ENCODE measurements around the gene SMPDL3A. TPM values are rescaled to one million over a fixed set of nuclear protein-coding genes. Genes with fewer than 3 reads are reported as not detected.
"Not testable (repeated sequence)": the region's sequence is repeated elsewhere in the genome, so short reads cannot be mapped to it uniquely, and the experiment has no call there.

The SMPDL3A gene
- total RNA-seq, 1 experiment from 2014 or later = 1.8 TPM

- intact Hi-C loops (cut with micrococcal nuclease; ENCODE audit: unreplicated experiment) = no loop called here
- no TSS peak for BruUV-seq (replicated peaks)
- Histone ChIP-seq H3K9me3 (ENCODE audit: control insufficient read depth, insufficient read depth, low read depth, low read length) (no peaks in the 10 kb centered on the region), H3K27ac (ENCODE audit: low read length) (no peak overlapping the region), H3K27me3 (ENCODE audit: control insufficient read depth, insufficient read depth, low read length) (no peaks in the 10 kb centered on the region), H3K4me1 (ENCODE audit: control insufficient read depth, insufficient read depth, low read length) (no peaks in the 10 kb centered on the region), H3K4me3 (ENCODE audit: low read depth in 2 of 2, low read length in 2 of 2) (no peak overlapping the region), H3K36me3 (ENCODE audit: control insufficient read depth, insufficient read depth, low read length) (no peaks in the 10 kb centered on the region)
- ChIA-PET CTCF (no interaction called here), POLR2A (no interaction called here)
- TF ChIP-seq POLR2AphosphoS5 (IDR thresholded peaks at IDR 0.05; ENCODE audit: low read depth, low read length) = no peak
- TF ChIP-seq REST (IDR thresholded peaks at IDR 0.05; ENCODE audit: insufficient read depth in 1 of 2, low read depth in 2 of 2, low read length in 1 of 2) = no peak
- no peak for TF ChIP-seq SIN3A (IDR thresholded peaks at IDR 0.05; ENCODE audit: borderline replicate concordance, insufficient read depth, low read depth, low read length)
- TF ChIP-seq CTCF (IDR thresholded peaks at IDR 0.05) = no peak
- no peak for TF ChIP-seq TCF7L2 (IDR thresholded peaks at IDR 0.05; ENCODE audit: low read depth, low read length)
- DNase-seq (ENCODE audit: low read depth, low spot score) (no peak), ATAC-seq (no peak)
- in situ Hi-C loops (cut with HindIII; ENCODE audit: low pct_unique_long_range_greater_than_20kb, low sequenced_read_pairs) = no loop called here
Measured at GRCh38 chr6:122746688-122747087, 42.4 kb upstream of the SMPDL3A start.

GRCh38 chr6:122747573-122747972, 41.5 kb upstream of the SMPDL3A start:
- no peaks in the 10 kb centered on the region for H3K9me3 ChIP-seq (ENCODE audit: control insufficient read depth, insufficient read depth, low read depth, low read length)
- no peak overlapping the region for H3K4me3 ChIP-seq (ENCODE audit: low read depth in 2 of 2, low read length in 2 of 2)
- H3K36me3 ChIP-seq (ENCODE audit: control insufficient read depth, insufficient read depth, low read length) = no peaks in the 10 kb centered on the region
- BruUV-seq (replicated peaks) = no TSS peak
- no peaks in the 10 kb centered on the region for H3K27me3 ChIP-seq (ENCODE audit: control insufficient read depth, insufficient read depth, low read length)
- in situ Hi-C loops (cut with HindIII; ENCODE audit: low pct_unique_long_range_greater_than_20kb, low sequenced_read_pairs) = no loop called here
- intact Hi-C loops (cut with micrococcal nuclease; ENCODE audit: unreplicated experiment) = no loop called here
- ATAC-seq (no peak), DNase-seq (ENCODE audit: low read depth, low spot score) (no peak)
- TF ChIP-seq CTCF (IDR thresholded peaks at IDR 0.05) = no peak
- no peak for TF ChIP-seq POLR2AphosphoS5 (IDR thresholded peaks at IDR 0.05; ENCODE audit: low read depth, low read length)
- TF ChIP-seq SIN3A (IDR thresholded peaks at IDR 0.05; ENCODE audit: borderline replicate concordance, insufficient read depth, low read depth, low read length) = no peak
- no peak for TF ChIP-seq TCF7L2 (IDR thresholded peaks at IDR 0.05; ENCODE audit: low read depth, low read length)
- no peak for TF ChIP-seq REST (IDR thresholded peaks at IDR 0.05; ENCODE audit: insufficient read depth in 1 of 2, low read depth in 2 of 2, low read length in 1 of 2)
- H3K4me1 ChIP-seq (ENCODE audit: control insufficient read depth, insufficient read depth, low read length) = no peaks in the 10 kb centered on the region
- ChIA-PET CTCF (no interaction called here), POLR2A (no interaction called here)
- H3K27ac ChIP-seq (ENCODE audit: low read length) = no peak overlapping the region

- H3K4me3 ChIP-seq (ENCODE audit: low read depth in 2 of 2, low read length in 2 of 2); H3K27me3 ChIP-seq (ENCODE audit: control insufficient read depth, insufficient read depth, low read length); ATAC-seq; CTCF ChIA-PET; H3K9me3 ChIP-seq (ENCODE audit: control insufficient read depth, insufficient read depth, low read depth, low read length); POLR2A ChIA-PET; in situ Hi-C loops (cut with HindIII; ENCODE audit: low pct_unique_long_range_greater_than_20kb, low sequenced_read_pairs); BruUV-seq (replicated peaks); H3K36me3 ChIP-seq (ENCODE audit: control insufficient read depth, insufficient read depth, low read length); intact Hi-C loops (cut with micrococcal nuclease; ENCODE audit: unreplicated experiment); H3K4me1 ChIP-seq (ENCODE audit: control insufficient read depth, insufficient read depth, low read length); DNase-seq (ENCODE audit: low read depth, low spot score); H3K27ac ChIP-seq (ENCODE audit: low read length): not testable (repeated sequence)
Measured at GRCh38 chr6:122748945-122749344, 40.1 kb upstream of the SMPDL3A start.

Data from Panc1 (cell line).